ENCODE results near the gene OR10A2. TPM values are rescaled to one million over a fixed set of nuclear protein-coding genes. Genes with fewer than 3 reads are reported as not detected.

OR10A2 gene
- total and polyA plus RNA-seq, 2 experiments from 2014 or later, result 0.10 TPM; not detected in 1

GRCh38 chr11:6824136-6824823, 38.6 kb upstream of the OR10A2 start:
- Histone ChIP-seq H3K4me2 (ENCODE audit: unreplicated experiment) (no peak overlapping the region), H3F3A (ENCODE audit: insufficient read depth) (no peaks in the 10 kb centered on the region), H3K4me3 (no peak overlapping the region), H3K36me3 (ENCODE audit: low read depth) (no peaks in the 10 kb centered on the region), H3K9ac (no peak overlapping the region), H3K9me3 (ENCODE audit: low read depth) (no peaks in the 10 kb centered on the region), H2AFZ (no peak overlapping the region), H3K4me1 (ENCODE audit: insufficient read depth) (no peaks in the 10 kb centered on the region), H3K79me2 (ENCODE audit: insufficient read depth) (no peaks in the 10 kb centered on the region), H3K27ac (no peak overlapping the region), H3K9me2 (ENCODE audit: insufficient read depth) (no peaks in the 10 kb centered on the region), H3K27me3 (replicated peaks; ENCODE audit: insufficient read depth) (no peaks in the 10 kb centered on the region), H4K20me1 (ENCODE audit: insufficient read depth) (no peaks in the 10 kb centered on the region)
- 63 to 70% methylated on average over 5 of the region's 5 CpGs for WGBS, 2 experiments (ENCODE audit: low coverage in 1 of 2, low lambda C conversion rate in 2 of 2, missing lambda C conversion rate in 2 of 2)
- TF ChIP-seq EZH2phosphoT487 (IDR thresholded peaks at IDR 0.05; ENCODE audit: insufficient read depth, low read depth) (no peak), EZH2 (IDR thresholded peaks at IDR 0.05; ENCODE audit: insufficient read depth, poor library complexity, severe bottlenecking) (no peak)
- in situ Hi-C loops (cut with MboI), result no loop called here
- DNase-seq, result no peak

DNA sequence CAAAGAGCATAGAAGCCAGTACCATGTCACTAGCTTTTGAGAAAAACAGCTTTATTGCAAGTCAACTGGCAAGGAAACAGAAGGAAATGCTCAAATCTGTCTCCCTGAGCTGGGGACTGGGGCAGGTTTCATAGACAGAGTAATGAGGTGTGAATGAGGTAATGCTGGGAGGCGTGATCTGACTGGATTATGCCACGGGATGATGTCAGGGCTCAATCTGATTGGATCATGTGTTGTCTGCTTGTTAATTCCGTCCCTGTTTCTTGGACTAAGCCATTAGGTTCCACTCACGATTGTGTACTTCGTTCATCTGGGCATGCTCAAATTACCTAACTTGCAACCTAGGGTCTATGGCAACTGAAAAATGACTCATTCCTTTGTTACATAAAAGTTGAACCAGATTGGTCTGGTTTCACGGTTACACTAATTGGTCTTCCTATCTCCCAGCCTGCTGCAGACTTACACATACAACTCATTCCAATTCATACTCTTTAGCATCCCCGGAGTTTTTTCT, 37.6 kb upstream of the OR10A2 start:
- no peak overlapping the region for H2AFZ ChIP-seq
- WGBS, 2 experiments (ENCODE audit: low coverage in 1 of 2, low lambda C conversion rate in 2 of 2, missing lambda C conversion rate in 2 of 2), result 58 to 60% methylated on average over 7 of the region's 7 CpGs
- H3K79me2 ChIP-seq (ENCODE audit: insufficient read depth), result no peaks in the 10 kb centered on the region
- in situ Hi-C loops (cut with MboI), result no loop called here
- no peaks in the 10 kb centered on the region for H3K9me2 ChIP-seq (ENCODE audit: insufficient read depth)
- no peaks in the 10 kb centered on the region for H3K4me1 ChIP-seq (ENCODE audit: insufficient read depth)
- DNase-seq, result no peak
- H4K20me1 ChIP-seq (ENCODE audit: insufficient read depth), result no peaks in the 10 kb centered on the region
- no peaks in the 10 kb centered on the region for H3K9me3 ChIP-seq (ENCODE audit: low read depth)
- no peak overlapping the region for H3K27ac ChIP-seq
- H3K4me2 ChIP-seq (ENCODE audit: unreplicated experiment), result no peak overlapping the region
- TF ChIP-seq EZH2phosphoT487 (IDR thresholded peaks at IDR 0.05; ENCODE audit: insufficient read depth, low read depth) (no peak), EZH2 (IDR thresholded peaks at IDR 0.05; ENCODE audit: insufficient read depth, poor library complexity, severe bottlenecking) (no peak)
- H3K27me3 ChIP-seq (replicated peaks; ENCODE audit: insufficient read depth), result no peaks in the 10 kb centered on the region
- H3K9ac ChIP-seq, result no peak overlapping the region
- no peaks in the 10 kb centered on the region for H3K36me3 ChIP-seq (ENCODE audit: low read depth)
- H3F3A ChIP-seq (ENCODE audit: insufficient read depth), result no peaks in the 10 kb centered on the region
- no peak overlapping the region for H3K4me3 ChIP-seq

GRCh38 chr11:6828103-6828502, 34.8 kb upstream of the OR10A2 start:
- Histone ChIP-seq H3K36me3 (ENCODE audit: low read depth) (no peaks in the 10 kb centered on the region), H2AFZ (no peak overlapping the region), H4K20me1 (ENCODE audit: insufficient read depth) (no peaks in the 10 kb centered on the region), H3F3A (ENCODE audit: insufficient read depth) (no peaks in the 10 kb centered on the region), H3K79me2 (ENCODE audit: insufficient read depth) (no peaks in the 10 kb centered on the region), H3K4me1 (ENCODE audit: insufficient read depth) (no peaks in the 10 kb centered on the region), H3K4me2 (ENCODE audit: unreplicated experiment) (no peak overlapping the region), H3K9me3 (ENCODE audit: low read depth) (no peaks in the 10 kb centered on the region), H3K4me3 (no peak overlapping the region), H3K9ac (no peak overlapping the region), H3K27me3 (replicated peaks; ENCODE audit: insufficient read depth) (no peaks in the 10 kb centered on the region), H3K27ac (no peak overlapping the region), H3K9me2 (ENCODE audit: insufficient read depth) (no peaks in the 10 kb centered on the region)
- DNase-seq, result no peak
- in situ Hi-C loops (cut with MboI), result no loop called here
- no peak for TF ChIP-seq EZH2 (IDR thresholded peaks at IDR 0.05; ENCODE audit: insufficient read depth, poor library complexity, severe bottlenecking)
- no peak for TF ChIP-seq EZH2phosphoT487 (IDR thresholded peaks at IDR 0.05; ENCODE audit: insufficient read depth, low read depth)
- 69 to 79% methylated on average over 1 of the region's 1 CpG for WGBS, 2 experiments (ENCODE audit: low coverage in 1 of 2, low lambda C conversion rate in 2 of 2, missing lambda C conversion rate in 2 of 2)

GRCh38 chr11:6833356-6833755, 29.5 kb upstream of the OR10A2 start:
- Histone ChIP-seq H3K79me2 (ENCODE audit: insufficient read depth) (no peaks in the 10 kb centered on the region), H3F3A (ENCODE audit: insufficient read depth) (no peaks in the 10 kb centered on the region), H4K20me1 (ENCODE audit: insufficient read depth) (no peaks in the 10 kb centered on the region), H3K27me3 (replicated peaks; ENCODE audit: insufficient read depth) (no peaks in the 10 kb centered on the region), H3K36me3 (ENCODE audit: low read depth) (no peaks in the 10 kb centered on the region), H3K9me3 (ENCODE audit: low read depth) (no peaks in the 10 kb centered on the region), H3K9me2 (ENCODE audit: insufficient read depth) (no peaks in the 10 kb centered on the region), H3K9ac (no peak overlapping the region), H3K4me1 (ENCODE audit: insufficient read depth) (no peaks in the 10 kb centered on the region), H3K4me3 (no peak overlapping the region), H3K4me2 (ENCODE audit: unreplicated experiment) (no peak overlapping the region), H3K27ac (no peak overlapping the region), H2AFZ (no peak overlapping the region)
- 60 to 61% methylated on average over 6 of the region's 6 CpGs for WGBS, 2 experiments (ENCODE audit: low coverage in 1 of 2, low lambda C conversion rate in 2 of 2, missing lambda C conversion rate in 2 of 2)
- no peak for DNase-seq
- TF ChIP-seq EZH2 (IDR thresholded peaks at IDR 0.05; ENCODE audit: insufficient read depth, poor library complexity, severe bottlenecking) (no peak), EZH2phosphoT487 (IDR thresholded peaks at IDR 0.05; ENCODE audit: insufficient read depth, low read depth) (no peak)
- in situ Hi-C loops (cut with MboI), result no loop called here

Measured in GM23248 (cell line).